ENCODE measurements around the gene SGF29. TPM values are rescaled to one million over a fixed set of nuclear protein-coding genes. Genes with fewer than 3 reads are reported as not detected.

Gene SGF29
- total and polyA plus RNA-seq, 2 of the 4 experiments (the other 2 are of a cell fraction), result 4.3 to 7.7 TPM

DNA sequence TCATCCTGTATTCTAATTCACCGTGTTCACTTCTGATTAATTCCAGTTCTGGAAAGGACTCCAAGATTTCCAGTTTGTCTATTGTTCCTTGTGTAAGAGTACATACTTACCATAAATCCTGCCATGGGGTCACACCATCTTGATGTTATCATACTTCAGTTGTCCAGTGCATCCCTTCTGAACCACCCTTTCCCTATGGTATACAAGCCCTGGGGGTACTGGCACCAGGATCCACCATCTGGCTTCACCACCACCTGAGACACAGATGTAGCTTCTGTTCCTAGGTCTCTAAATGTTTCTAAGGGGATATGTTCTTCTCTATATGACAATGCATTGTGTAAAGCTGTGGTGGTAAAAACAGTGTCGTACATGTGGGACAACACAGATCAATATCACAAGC, 21.2 kb downstream of the SGF29 start:
- DNase-seq (no peak), ATAC-seq (ENCODE audit: low read depth) (no peak)
- Histone ChIP-seq H4K5ac (ENCODE audit: low read depth, low read length) (no peak overlapping the region), H4K20me1 (ENCODE audit: insufficient read depth, low read length) (no peaks in the 10 kb centered on the region), H2BK120ac (ENCODE audit: low read depth, low read length) (no peak overlapping the region), H3K27ac (ENCODE audit: insufficient read depth, low read length) (no peak overlapping the region), H3K36me3 (ENCODE audit: control insufficient read depth, insufficient read depth, low read length) (no peaks in the 10 kb centered on the region), H3K4me3 (ENCODE audit: insufficient read depth, low read depth, low read length) (no peak overlapping the region), H3K56ac (ENCODE audit: extremely low read depth, insufficient read depth, low read length) (no peak overlapping the region), H3K4me1 (ENCODE audit: control insufficient read depth, insufficient read depth, low read length) (peaks cover 9% of the 10 kb centered on the region), H2AFZ (replicated peaks; ENCODE audit: low read length, poor library complexity) (no peak overlapping the region), H3K27me3 (ENCODE audit: control insufficient read depth, insufficient read depth, low read length) (no peaks in the 10 kb centered on the region), H3K23ac (ENCODE audit: low read depth, low read length) (no peak overlapping the region), H4K8ac (ENCODE audit: low read depth in 2 of 2, low read length in 2 of 2) (no peak overlapping the region), H2AK9ac (replicated peaks; ENCODE audit: low read depth, low read length, poor library complexity) (no peak overlapping the region), H2BK5ac (ENCODE audit: low read depth, low read length, poor library complexity, severe bottlenecking) (no peak overlapping the region), H3K9me1 (ENCODE audit: insufficient read depth, low read length) (no peaks in the 10 kb centered on the region; the same call in 1 of the 2 replicates), H3K79me1 (ENCODE audit: low read depth in 1 of 2, low read length in 2 of 2) (peaks cover 6% of the 10 kb centered on the region in 2 experiments; a peak in 2 of 4 replicates), H2AK5ac (ENCODE audit: low read depth, low read length) (no peak overlapping the region), H3K4ac (ENCODE audit: low read depth, low read length) (no peak overlapping the region), H2BK15ac (ENCODE audit: low read depth, low read length) (no peak overlapping the region), H3K9ac (ENCODE audit: low read depth, low read length) (no peak overlapping the region), H3K4me2 (ENCODE audit: low read depth, low read length) (no peak overlapping the region), H4K91ac (ENCODE audit: insufficient read depth, low read depth, low read length) (no peak overlapping the region), H3K18ac (ENCODE audit: low read depth, low read length) (no peak overlapping the region), H2BK20ac (ENCODE audit: low read depth, low read length) (no peak overlapping the region), H3K9me3 (ENCODE audit: control insufficient read depth, insufficient read depth, low read length) (no peaks in the 10 kb centered on the region), H3K14ac (replicated peaks; ENCODE audit: low read depth, low read length) (no peak overlapping the region)
- BruUV-seq (replicated peaks), result no TSS peak
- intact Hi-C loops (cut with micrococcal nuclease) (no loop called here), in situ Hi-C loops (cut with MboI; ENCODE audit: low sequenced_read_pairs) (no loop called here), dilution Hi-C loops (cut with HindIII; ENCODE audit: low sequenced_read_pairs, unreplicated experiment) (no loop called here)
- no peak for TF ChIP-seq MAFK (IDR thresholded peaks at IDR 0.05; ENCODE audit: low read depth, low read length)
- no peak for TF ChIP-seq CHD1 (IDR thresholded peaks at IDR 0.05; ENCODE audit: low read depth, low read length)
- TF ChIP-seq SMC3 (IDR thresholded peaks at IDR 0.05; ENCODE audit: low read depth, low read length), result no peak
- no peak for TF ChIP-seq NFE2L2 (IDR thresholded peaks at IDR 0.05; ENCODE audit: low read depth, low read length)
- no peak for TF ChIP-seq RFX5 (IDR thresholded peaks at IDR 0.05; ENCODE audit: low read depth, low read length)
- no peak for TF ChIP-seq FOS (IDR thresholded peaks at IDR 0.05; ENCODE audit: low read depth, low read length)
- TF ChIP-seq, protein P1, sequence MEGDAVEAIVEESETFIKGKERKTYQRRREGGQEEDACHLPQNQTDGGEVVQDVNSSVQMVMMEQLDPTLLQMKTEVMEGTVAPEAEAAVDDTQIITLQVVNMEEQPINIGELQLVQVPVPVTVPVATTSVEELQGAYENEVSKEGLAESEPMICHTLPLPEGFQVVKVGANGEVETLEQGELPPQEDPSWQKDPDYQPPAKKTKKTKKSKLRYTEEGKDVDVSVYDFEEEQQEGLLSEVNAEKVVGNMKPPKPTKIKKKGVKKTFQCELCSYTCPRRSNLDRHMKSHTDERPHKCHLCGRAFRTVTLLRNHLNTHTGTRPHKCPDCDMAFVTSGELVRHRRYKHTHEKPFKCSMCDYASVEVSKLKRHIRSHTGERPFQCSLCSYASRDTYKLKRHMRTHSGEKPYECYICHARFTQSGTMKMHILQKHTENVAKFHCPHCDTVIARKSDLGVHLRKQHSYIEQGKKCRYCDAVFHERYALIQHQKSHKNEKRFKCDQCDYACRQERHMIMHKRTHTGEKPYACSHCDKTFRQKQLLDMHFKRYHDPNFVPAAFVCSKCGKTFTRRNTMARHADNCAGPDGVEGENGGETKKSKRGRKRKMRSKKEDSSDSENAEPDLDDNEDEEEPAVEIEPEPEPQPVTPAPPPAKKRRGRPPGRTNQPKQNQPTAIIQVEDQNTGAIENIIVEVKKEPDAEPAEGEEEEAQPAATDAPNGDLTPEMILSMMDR (conservative IDR thresholded peaks at IDR 0.05; ENCODE audit: low read depth, low read length), result no peak
- no peak for TF ChIP-seq MAZ (IDR thresholded peaks at IDR 0.05; ENCODE audit: borderline replicate concordance, low read depth, low read length)
- TF ChIP-seq, protein P2, sequence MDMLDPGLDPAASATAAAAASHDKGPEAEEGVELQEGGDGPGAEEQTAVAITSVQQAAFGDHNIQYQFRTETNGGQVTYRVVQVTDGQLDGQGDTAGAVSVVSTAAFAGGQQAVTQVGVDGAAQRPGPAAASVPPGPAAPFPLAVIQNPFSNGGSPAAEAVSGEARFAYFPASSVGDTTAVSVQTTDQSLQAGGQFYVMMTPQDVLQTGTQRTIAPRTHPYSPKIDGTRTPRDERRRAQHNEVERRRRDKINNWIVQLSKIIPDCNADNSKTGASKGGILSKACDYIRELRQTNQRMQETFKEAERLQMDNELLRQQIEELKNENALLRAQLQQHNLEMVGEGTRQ (IDR thresholded peaks at IDR 0.05; ENCODE audit: low read depth, low read length), result no peak
- no peak for TF ChIP-seq CEBPB (IDR thresholded peaks at IDR 0.05; ENCODE audit: low read depth, low read length)
- TF ChIP-seq MXI1 (IDR thresholded peaks at IDR 0.05; ENCODE audit: borderline replicate concordance, low read depth, low read length), result no peak
- WGBS, 2 experiments (ENCODE audit: extremely low coverage in 2 of 2, insufficient read length in 1 of 2), result no CpG with 5 or more reads among the region's 2 CpGs
- ChIA-PET CTCF (no interaction called here), POLR2A (ENCODE audit: unreplicated experiment) (no interaction called here)

All from IMR-90 (cell line).